ENCODE data around the gene SKOR1.

Gene SKOR1

GRCh38 chr15:67832031-67832551 is 6.8 kb downstream of the SKOR1 start:
- no peak overlapping the region for H3K4me3 ChIP-seq (ENCODE audit: low read depth, low read length)
- H3K9me3 ChIP-seq (ENCODE audit: insufficient read depth, low read depth, low read length) = peaks cover 7% of the 10 kb centered on the region
- H3K27me3 ChIP-seq (ENCODE audit: insufficient read depth, low read length) = peaks cover 83% of the 10 kb centered on the region
- H3K79me1 ChIP-seq (ENCODE audit: low read length) = no peaks in the 10 kb centered on the region
- no peak overlapping the region for H3K23ac ChIP-seq (ENCODE audit: low read length)
- H3K27ac ChIP-seq (ENCODE audit: low read depth, low read length) = no peak overlapping the region
- peak; percentile 23 to 57 for DNase-seq
- peaks cover 8 to 22% of the 10 kb centered on the region in 2 experiments for H3K4me1 ChIP-seq (ENCODE audit: control insufficient read depth in 1 of 2, insufficient read depth in 2 of 2, low read length in 2 of 2)
- H2AFZ ChIP-seq (ENCODE audit: insufficient read depth, low read length, poor library complexity) = no peak overlapping the region
- no peak overlapping the region for H4K91ac ChIP-seq (ENCODE audit: low read depth, low read length)
- H3K14ac ChIP-seq (ENCODE audit: low read length) = no peak overlapping the region
- no peaks in the 10 kb centered on the region for H3K79me2 ChIP-seq (ENCODE audit: control insufficient read depth, insufficient read depth, low read length, poor library complexity)
- no peak overlapping the region for H3K9ac ChIP-seq (ENCODE audit: low read length)
- H2BK120ac ChIP-seq (ENCODE audit: insufficient read depth, low read length, poor library complexity) = no peak overlapping the region
- no peak overlapping the region for H2BK12ac ChIP-seq (ENCODE audit: low read length)
- H3K36me3 ChIP-seq (ENCODE audit: control insufficient read depth in 1 of 2, insufficient read depth in 2 of 2, low read length in 2 of 2) = no peaks in the 10 kb centered on the region
- H3K4ac ChIP-seq (ENCODE audit: low read depth, low read length) = no peak overlapping the region
- H4K12ac ChIP-seq (ENCODE audit: low read depth, low read length) = no peak overlapping the region
- no peak overlapping the region for H3K18ac ChIP-seq (ENCODE audit: low read length)
- no peak overlapping the region for H4K8ac ChIP-seq (ENCODE audit: low read depth, low read length)
- no peak overlapping the region for H2BK5ac ChIP-seq (ENCODE audit: low read depth, low read length, poor library complexity)
- no CpG with 5 or more reads among the region's 9 CpGs for WGBS (ENCODE audit: extremely low coverage, insufficient coverage, insufficient read length)
- H3K4me2 ChIP-seq (ENCODE audit: low read length) = no peak overlapping the region
- H2AK5ac ChIP-seq (ENCODE audit: low read length) = no peak overlapping the region

- Histone ChIP-seq H4K12ac (ENCODE audit: low read depth, low read length) (no peak overlapping the region), H2BK120ac (ENCODE audit: insufficient read depth, low read length, poor library complexity) (no peak overlapping the region), H3K14ac (ENCODE audit: low read length) (no peak overlapping the region), H3K4me1 (ENCODE audit: control insufficient read depth in 1 of 2, insufficient read depth in 2 of 2, low read length in 2 of 2) (peaks cover 6 to 22% of the 10 kb centered on the region in 2 experiments), H3K18ac (ENCODE audit: low read length) (no peak overlapping the region), H3K23ac (ENCODE audit: low read length) (no peak overlapping the region), H3K79me1 (ENCODE audit: low read length) (no peaks in the 10 kb centered on the region), H4K8ac (ENCODE audit: low read depth, low read length) (no peak overlapping the region), H3K4ac (ENCODE audit: low read depth, low read length) (no peak overlapping the region), H2AFZ (ENCODE audit: insufficient read depth, low read length, poor library complexity) (peak overlapping the region; percentile 33), H3K27me3 (ENCODE audit: insufficient read depth, low read length) (peaks cover 73% of the 10 kb centered on the region), H3K36me3 (ENCODE audit: control insufficient read depth in 1 of 2, insufficient read depth in 2 of 2, low read length in 2 of 2) (no peaks in the 10 kb centered on the region), H3K9ac (ENCODE audit: low read length) (no peak overlapping the region), H3K9me3 (ENCODE audit: insufficient read depth, low read depth, low read length) (peaks cover 7% of the 10 kb centered on the region), H3K4me2 (ENCODE audit: low read length) (peak overlapping the region; percentile 65), H2BK5ac (ENCODE audit: low read depth, low read length, poor library complexity) (no peak overlapping the region), H4K91ac (ENCODE audit: low read depth, low read length) (no peak overlapping the region), H2BK12ac (ENCODE audit: low read length) (no peak overlapping the region), H3K4me3 (ENCODE audit: low read depth, low read length) (no peak overlapping the region), H3K27ac (ENCODE audit: low read depth, low read length) (no peak overlapping the region), H3K79me2 (ENCODE audit: control insufficient read depth, insufficient read depth, low read length, poor library complexity) (no peaks in the 10 kb centered on the region), H2AK5ac (ENCODE audit: low read length) (no peak overlapping the region)
- WGBS (ENCODE audit: extremely low coverage, insufficient coverage, insufficient read length) = no CpG with 5 or more reads among the region's 32 CpGs
- no peak for DNase-seq
Observed at GRCh38 chr15:67832897-67833709, 7.8 kb downstream of the SKOR1 start.

DNA sequence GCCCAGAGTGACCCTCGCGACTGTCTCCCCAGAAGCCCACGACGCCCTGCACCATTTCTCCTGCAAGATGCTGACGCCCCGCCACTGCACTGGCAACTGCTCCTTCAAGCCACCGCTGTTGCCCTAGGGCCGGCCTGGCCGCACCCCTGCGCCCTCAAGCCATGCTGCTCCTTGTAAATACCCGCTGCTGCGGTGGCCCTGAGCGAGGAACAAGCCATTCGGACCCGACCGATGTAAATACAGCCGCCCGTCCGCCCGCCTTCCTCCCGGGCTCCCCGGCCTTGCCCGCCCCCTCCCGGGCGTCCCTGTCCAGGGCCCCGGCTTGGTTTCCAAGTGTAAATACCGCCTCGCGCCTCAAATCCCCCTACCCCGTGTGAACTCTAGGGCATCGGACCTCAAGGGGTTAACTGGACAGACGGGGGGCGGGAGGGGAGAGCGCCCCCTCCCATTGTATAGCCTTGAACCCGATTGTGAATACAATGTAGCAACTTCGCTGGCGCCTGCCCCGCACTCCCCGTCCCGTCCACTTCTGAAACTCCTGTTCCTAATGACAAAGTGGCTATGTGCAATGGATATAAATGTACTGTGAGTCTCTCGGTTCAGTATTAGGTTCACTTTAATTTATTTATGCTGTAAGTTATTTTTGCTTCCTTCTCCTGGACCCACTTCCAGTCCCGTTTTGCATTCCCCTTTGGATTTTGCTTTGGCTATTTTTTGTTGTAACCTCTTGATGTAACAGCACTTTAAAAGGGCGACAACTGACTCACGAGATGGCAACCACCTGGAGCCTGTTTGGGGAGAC is 8.6 kb downstream of the SKOR1 start:
- H3K18ac ChIP-seq (ENCODE audit: low read length) = no peak overlapping the region
- H3K9ac ChIP-seq (ENCODE audit: low read length) = no peak overlapping the region
- H2AK5ac ChIP-seq (ENCODE audit: low read length) = no peak overlapping the region
- no peaks in the 10 kb centered on the region for H3K79me1 ChIP-seq (ENCODE audit: low read length)
- H3K4ac ChIP-seq (ENCODE audit: low read depth, low read length) = no peak overlapping the region
- H3K9me3 ChIP-seq (ENCODE audit: insufficient read depth, low read depth, low read length) = peaks cover 6% of the 10 kb centered on the region
- H3K79me2 ChIP-seq (ENCODE audit: control insufficient read depth, insufficient read depth, low read length, poor library complexity) = no peaks in the 10 kb centered on the region
- peaks cover 65% of the 10 kb centered on the region for H3K27me3 ChIP-seq (ENCODE audit: insufficient read depth, low read length)
- no peak overlapping the region for H2BK5ac ChIP-seq (ENCODE audit: low read depth, low read length, poor library complexity)
- no peak overlapping the region for H4K12ac ChIP-seq (ENCODE audit: low read depth, low read length)
- no peak overlapping the region for H2BK12ac ChIP-seq (ENCODE audit: low read length)
- H3K36me3 ChIP-seq (ENCODE audit: control insufficient read depth in 1 of 2, insufficient read depth in 2 of 2, low read length in 2 of 2) = no peaks in the 10 kb centered on the region
- H3K27ac ChIP-seq (ENCODE audit: low read depth, low read length) = no peak overlapping the region
- peak in 1 of 2 donors; percentile 43 for DNase-seq
- WGBS (ENCODE audit: extremely low coverage, insufficient coverage, insufficient read length) = no CpG with 5 or more reads among the region's 44 CpGs
- no peak overlapping the region for H4K8ac ChIP-seq (ENCODE audit: low read depth, low read length)
- peak overlapping the region; percentile 33 for H2AFZ ChIP-seq (ENCODE audit: insufficient read depth, low read length, poor library complexity)
- H3K14ac ChIP-seq (ENCODE audit: low read length) = no peak overlapping the region
- H4K91ac ChIP-seq (ENCODE audit: low read depth, low read length) = no peak overlapping the region
- H3K4me2 ChIP-seq (ENCODE audit: low read length) = peak overlapping the region; percentile 65
- H3K23ac ChIP-seq (ENCODE audit: low read length) = no peak overlapping the region
- H3K4me1 ChIP-seq (ENCODE audit: control insufficient read depth in 1 of 2, insufficient read depth in 2 of 2, low read length in 2 of 2) = peaks cover 10 to 20% of the 10 kb centered on the region in 2 experiments
- H3K4me3 ChIP-seq (ENCODE audit: low read depth, low read length) = peak overlapping the region; percentile 51
- H2BK120ac ChIP-seq (ENCODE audit: insufficient read depth, low read length, poor library complexity) = no peak overlapping the region

DNA sequence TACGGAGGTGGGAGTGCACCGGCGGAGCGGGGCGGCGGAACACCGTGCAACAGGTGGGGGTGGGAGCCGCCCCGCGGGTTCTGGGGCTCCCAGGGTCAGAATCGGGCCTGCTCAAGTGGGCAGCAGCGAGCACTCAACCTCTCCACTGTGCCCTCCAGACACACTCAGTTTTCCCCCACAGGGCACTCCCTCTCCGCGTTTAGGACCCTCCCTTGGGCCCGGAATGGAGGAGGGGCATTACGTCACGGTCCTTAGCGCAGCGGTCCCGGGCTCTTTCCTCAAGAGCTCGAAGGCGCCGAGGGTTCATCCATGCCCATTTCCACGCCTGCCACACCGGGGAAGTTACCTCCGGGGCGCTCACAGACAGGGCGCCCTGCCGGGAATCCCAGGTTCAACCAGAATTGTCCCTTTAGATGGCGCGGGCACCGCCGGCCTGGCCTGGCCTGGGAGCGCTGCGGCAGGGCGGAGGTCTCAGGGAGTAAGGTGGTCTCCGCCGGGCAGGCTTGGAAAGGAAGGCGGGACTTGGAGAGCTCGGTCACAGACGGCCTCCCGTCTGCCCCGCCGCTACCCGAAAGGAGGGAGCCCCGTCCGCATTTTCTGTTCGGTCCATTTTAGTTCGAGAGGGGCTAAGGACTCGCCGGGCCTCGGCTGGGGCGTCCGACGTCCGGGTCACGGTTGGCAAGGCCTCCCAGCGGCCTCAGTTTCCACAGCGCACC is 9.4 kb downstream of the SKOR1 start:
- Histone ChIP-seq H3K23ac (ENCODE audit: low read length) (no peak overlapping the region), H2BK120ac (ENCODE audit: insufficient read depth, low read length, poor library complexity) (no peak overlapping the region), H3K4me3 (ENCODE audit: low read depth, low read length) (no peak overlapping the region), H3K79me2 (ENCODE audit: control insufficient read depth, insufficient read depth, low read length, poor library complexity) (no peaks in the 10 kb centered on the region), H4K91ac (ENCODE audit: low read depth, low read length) (no peak overlapping the region), H3K27ac (ENCODE audit: low read depth, low read length) (no peak overlapping the region), H2BK5ac (ENCODE audit: low read depth, low read length, poor library complexity) (no peak overlapping the region), H3K36me3 (ENCODE audit: control insufficient read depth in 1 of 2, insufficient read depth in 2 of 2, low read length in 2 of 2) (no peaks in the 10 kb centered on the region), H3K14ac (ENCODE audit: low read length) (no peak overlapping the region), H4K12ac (ENCODE audit: low read depth, low read length) (no peak overlapping the region), H3K4me1 (ENCODE audit: control insufficient read depth in 1 of 2, insufficient read depth in 2 of 2, low read length in 2 of 2) (peaks cover 10 to 19% of the 10 kb centered on the region in 2 experiments), H3K9me3 (ENCODE audit: insufficient read depth, low read depth, low read length) (peaks cover 5% of the 10 kb centered on the region), H2AFZ (ENCODE audit: insufficient read depth, low read length, poor library complexity) (peak overlapping the region; percentile 30), H3K27me3 (ENCODE audit: insufficient read depth, low read length) (peaks cover 57% of the 10 kb centered on the region), H3K18ac (ENCODE audit: low read length) (no peak overlapping the region), H3K4ac (ENCODE audit: low read depth, low read length) (no peak overlapping the region), H2AK5ac (ENCODE audit: low read length) (no peak overlapping the region), H3K79me1 (ENCODE audit: low read length) (no peaks in the 10 kb centered on the region), H4K8ac (ENCODE audit: low read depth, low read length) (no peak overlapping the region), H3K4me2 (ENCODE audit: low read length) (peak overlapping the region; percentile 59), H3K9ac (ENCODE audit: low read length) (no peak overlapping the region), H2BK12ac (ENCODE audit: low read length) (no peak overlapping the region)
- no CpG with 5 or more reads among the region's 59 CpGs for WGBS (ENCODE audit: extremely low coverage, insufficient coverage, insufficient read length)
- DNase-seq = no peak
